Bronchial epithelial cell (primary cell): Measurements from ENCODE around the gene TRIM8. TPM values are rescaled to one million over a fixed set of nuclear protein-coding genes. Genes with fewer than 3 reads are reported as not detected.

Experiments used
- DNase-seq: peaks from one replicate; pipeline ENCODE4 v3.0.0-alpha.2; 2010; ENCODE audit warnings: low read depth
- FAIRE-seq: peaks from 2 replicates; lab custom pipeline; 2011; peaks lifted over from hg19 to GRCh38; lab: Jason Lieb, UNC
- H3K27me3 ChIP-seq: 2 replicates; pipeline ENCODE4 v1.5.1; 2011; ENCODE audit warnings: low read length; ENCODE audit not compliant: control insufficient read depth, insufficient read depth
- H3K36me3 ChIP-seq: 2 replicates; pipeline ENCODE4 v1.5.1; 2011; ENCODE audit warnings: low read length; ENCODE audit not compliant: control insufficient read depth, insufficient read depth
- H3K4me3 ChIP-seq: 2 replicates; pipeline ENCODE4 v1.5.1; 2011; ENCODE audit warnings: mild to moderate bottlenecking, low read depth, low read length, control low read depth
- CTCF ChIP-seq: IDR thresholded peaks from 2 replicates; pipeline ENCODE4 v1.5.1; 2011; ENCODE audit warnings: mild to moderate bottlenecking, moderate library complexity, low read length, control low read depth, inconsistent platforms; ENCODE audit not compliant: insufficient read depth, severe bottlenecking
- total RNA-seq: library from RNA; depleted of rRNA; stranded (reverse); fragments of >200 nt; gene quantifications from 2 replicates; pipeline ENCODE4 v1.2.1, GENCODE V29; 2014

TRIM8 gene
- total RNA-seq, 1 donor from 2014 or later = 31.1 TPM

- no peak overlapping the region for H3K4me3 ChIP-seq
- H3K27me3 ChIP-seq = no peaks in the 10 kb centered on the region
- DNase-seq (no peak), FAIRE-seq (no peak)
- peaks cover 18% of the 10 kb centered on the region for H3K36me3 ChIP-seq
- TF ChIP-seq CTCF = no peak
Observed at GRCh38 chr10:102653060-102653459, 8.8 kb downstream of the TRIM8 start.

GRCh38 chr10:102654566-102654965, 10.3 kb downstream of the TRIM8 start:
- Histone ChIP-seq H3K4me3 (no peak overlapping the region), H3K27me3 (no peaks in the 10 kb centered on the region), H3K36me3 (peaks cover 18% of the 10 kb centered on the region)
- DNase-seq = no peak
- no peak for FAIRE-seq
- TF ChIP-seq CTCF = no peak

- TF ChIP-seq CTCF = no peak
Observed at GRCh38 chr10:102654969-102655368, 10.7 kb downstream of the TRIM8 start.

GRCh38 chr10:102656026-102656425, 11.7 kb downstream of the TRIM8 start:
- Histone ChIP-seq H3K36me3 (peaks cover 16% of the 10 kb centered on the region), H3K4me3 (no peak overlapping the region), H3K27me3 (no peaks in the 10 kb centered on the region)
- FAIRE-seq = no peak
- no peak for TF ChIP-seq CTCF
- no peak for DNase-seq

More at GRCh38 chr10:102654969-102655368, 10.7 kb downstream of the TRIM8 start:
- no peak overlapping the region for H3K4me3 ChIP-seq
- DNase-seq = no peak
- no peak for FAIRE-seq
- H3K27me3 ChIP-seq = no peaks in the 10 kb centered on the region
- H3K36me3 ChIP-seq = peaks cover 16% of the 10 kb centered on the region

GRCh38 chr10:102656791-102657371, 12.6 kb downstream of the TRIM8 start:
- no peak for TF ChIP-seq CTCF
- Histone ChIP-seq H3K27me3 (no peaks in the 10 kb centered on the region), H3K4me3 (no peak overlapping the region), H3K36me3 (peaks cover 14% of the 10 kb centered on the region)
- DNase-seq = no peak
- no peak for FAIRE-seq

GRCh38 chr10:102657451-102657850, 13.2 kb downstream of the TRIM8 start:
- peaks cover 14% of the 10 kb centered on the region for H3K36me3 ChIP-seq

More at GRCh38 chr10:102657451-102657850, 13.2 kb downstream of the TRIM8 start:
- Histone ChIP-seq H3K27me3 (no peaks in the 10 kb centered on the region), H3K4me3 (no peak overlapping the region)
- DNase-seq (no peak), FAIRE-seq (no peak)
- TF ChIP-seq CTCF = no peak
